ENCODE data around the gene HSPH1.

Gene HSPH1

GRCh38 chr13:31208559-31209122 lies 46.9 kb upstream of the HSPH1 start:
- no peak for ATAC-seq
- no peak for TF ChIP-seq ESRRG (CRISPR knock-in tag; IDR thresholded peaks at IDR 0.05)
- TF ChIP-seq ZNF8 (CRISPR knock-in tag; IDR thresholded peaks at IDR 0.05), result no peak
- no peak for TF ChIP-seq ZFP30 (CRISPR knock-in tag; IDR thresholded peaks at IDR 0.05)
- TF ChIP-seq RARB (CRISPR knock-in tag; IDR thresholded peaks at IDR 0.05), result no peak
- no peak for TF ChIP-seq ARNTL (CRISPR knock-in tag; IDR thresholded peaks at IDR 0.05; ENCODE audit: borderline replicate concordance, low read depth)
- TF ChIP-seq POU6F1 (CRISPR knock-in tag; IDR thresholded peaks at IDR 0.05; ENCODE audit: borderline replicate concordance, low read depth), result no peak
- no peak for TF ChIP-seq BACH2 (CRISPR knock-in tag; IDR thresholded peaks at IDR 0.05; ENCODE audit: borderline replicate concordance)
- TF ChIP-seq OSR1 (CRISPR knock-in tag; IDR thresholded peaks at IDR 0.05), result no peak
- TF ChIP-seq CSRNP3 (CRISPR knock-in tag; IDR thresholded peaks at IDR 0.05), result no peak
- TF ChIP-seq ZNF565 (CRISPR knock-in tag; conservative IDR thresholded peaks at IDR 0.05; ENCODE audit: low read depth), result no peak

GRCh38 chr13:31207661-31208552 lies 46.2 kb upstream of the HSPH1 start:
- ATAC-seq, result peak; percentile 42
- TF ChIP-seq RARB (CRISPR knock-in tag; IDR thresholded peaks at IDR 0.05), result no peak
- TF ChIP-seq ZNF565 (CRISPR knock-in tag; conservative IDR thresholded peaks at IDR 0.05; ENCODE audit: low read depth), result no peak
- no peak for TF ChIP-seq ZFP3 (CRISPR knock-in tag; IDR thresholded peaks at IDR 0.05)
- TF ChIP-seq PPARA (CRISPR knock-in tag; IDR thresholded peaks at IDR 0.05; ENCODE audit: borderline replicate concordance), result no peak
- no peak for TF ChIP-seq ZC3H10 (CRISPR knock-in tag; IDR thresholded peaks at IDR 0.05)
- no peak for TF ChIP-seq BACH2 (CRISPR knock-in tag; IDR thresholded peaks at IDR 0.05; ENCODE audit: borderline replicate concordance)
- no peak for TF ChIP-seq CSRNP3 (CRISPR knock-in tag; IDR thresholded peaks at IDR 0.05)
- TF ChIP-seq ZNF70 (CRISPR knock-in tag; IDR thresholded peaks at IDR 0.05), result no peak
- no peak for TF ChIP-seq ARNTL (CRISPR knock-in tag; IDR thresholded peaks at IDR 0.05; ENCODE audit: borderline replicate concordance, low read depth)
- no peak for TF ChIP-seq OSR1 (CRISPR knock-in tag; IDR thresholded peaks at IDR 0.05)
- TF ChIP-seq ZFP30 (CRISPR knock-in tag; IDR thresholded peaks at IDR 0.05), result no peak
- no peak for TF ChIP-seq ISL1 (CRISPR knock-in tag; IDR thresholded peaks at IDR 0.05)
- no peak for TF ChIP-seq TOX (CRISPR knock-in tag; IDR thresholded peaks at IDR 0.05; ENCODE audit: borderline replicate concordance)
- no peak for TF ChIP-seq PATZ1 (CRISPR knock-in tag; IDR thresholded peaks at IDR 0.05; ENCODE audit: borderline replicate concordance)
- TF ChIP-seq SNAI2 (CRISPR knock-in tag; IDR thresholded peaks at IDR 0.05), result no peak
- no peak for TF ChIP-seq CREB5 (CRISPR knock-in tag; IDR thresholded peaks at IDR 0.05; ENCODE audit: low read depth)
- TF ChIP-seq ZNF8 (CRISPR knock-in tag; IDR thresholded peaks at IDR 0.05), result no peak
- no peak for TF ChIP-seq POU6F1 (CRISPR knock-in tag; IDR thresholded peaks at IDR 0.05; ENCODE audit: borderline replicate concordance, low read depth)
- TF ChIP-seq CSDC2 (CRISPR knock-in tag; IDR thresholded peaks at IDR 0.05), result no peak
- no peak for TF ChIP-seq TSHZ2 (CRISPR knock-in tag; IDR thresholded peaks at IDR 0.05)

Measured in SK-N-SH treated with all-trans-retinoic acid at 6 μM for 48 hours (cell line).